HG02610 (cell line): ENCODE measurements around the gene LRPPRC.

Experiments
- ATAC-seq: cut with Tn5 transposase; IDR thresholded peaks from one replicate; pipeline ENCODE4 v1.9.1; 2021; ENCODE audit warnings: mild to moderate bottlenecking, moderate library complexity; ENCODE audit not compliant: unreplicated experiment

The LRPPRC gene

GRCh38 chr2:43984533-43984932, 11.3 kb downstream of the LRPPRC start:
- ATAC-seq, result no peak

GRCh38 chr2:43980902-43981301, 14.9 kb downstream of the LRPPRC start:
- ATAC-seq, result no peak

GRCh38 chr2:43977677-43978375, 18.0 kb downstream of the LRPPRC start:
- no peak for ATAC-seq

- ATAC-seq, result no peak
These were observed 34.9 kb downstream of the LRPPRC start for GRCh38 chr2:43960921-43961320.

GRCh38 chr2:43958397-43959275, 37.2 kb downstream of the LRPPRC start:
- ATAC-seq, result no peak

- no peak for ATAC-seq
These were observed 45.3 kb downstream of the LRPPRC start for GRCh38 chr2:43950383-43951008.

GRCh38 chr2:43948370-43948769, 47.4 kb downstream of the LRPPRC start:
- no peak for ATAC-seq

- ATAC-seq, result no peak
These were observed 49.1 kb downstream of the LRPPRC start for GRCh38 chr2:43946685-43947084.

GRCh38 chr2:43945439-43945838, 50.4 kb downstream of the LRPPRC start:
- ATAC-seq, result no peak

GRCh38 chr2:43944915-43945314, 50.9 kb downstream of the LRPPRC start:
- ATAC-seq, result no peak

- ATAC-seq, result no peak
These were observed 51.9 kb downstream of the LRPPRC start for GRCh38 chr2:43943809-43944452.

GRCh38 chr2:43943323-43943722, 52.5 kb downstream of the LRPPRC start:
- ATAC-seq, result no peak

GRCh38 chr2:43942881-43943280, 52.9 kb downstream of the LRPPRC start:
- no peak for ATAC-seq

GRCh38 chr2:43941966-43942365, 53.8 kb downstream of the LRPPRC start:
- no peak for ATAC-seq

- ATAC-seq, result no peak
These were observed 54.4 kb downstream of the LRPPRC start for GRCh38 chr2:43941359-43941758.

GRCh38 chr2:43939695-43940256, 56.0 kb downstream of the LRPPRC start:
- no peak for ATAC-seq

GRCh38 chr2:43937269-43937820, 58.4 kb downstream of the LRPPRC start:
- no peak for ATAC-seq

- no peak for ATAC-seq
These were observed 61.2 kb downstream of the LRPPRC start for GRCh38 chr2:43934567-43934966.

- ATAC-seq, result no peak
These were observed 64.5 kb downstream of the LRPPRC start for GRCh38 chr2:43931293-43931692.

- no peak for ATAC-seq
These were observed 68.3 kb downstream of the LRPPRC start for GRCh38 chr2:43927442-43927841.

GRCh38 chr2:43925431-43925830, 70.4 kb downstream of the LRPPRC start:
- ATAC-seq, result no peak
